Activated CD4-positive, alpha-beta T cell treated with anti-CD3 and anti-CD28 coated beads for 4 hours (primary cell): ENCODE measurements around the gene MICAL2.

Source experiments
- DNase-seq, 2 donors: peaks; one replicate each; pipeline ENCODE4 v3.0.0-alpha.2; 2020

Gene MICAL2

GRCh38 chr11:12174128-12174476 is 63.7 kb downstream of the MICAL2 start:
- DNase-seq: no peak

- DNase-seq: no peak
Observed at GRCh38 chr11:12174477-12175143, 64.2 kb downstream of the MICAL2 start.

GRCh38 chr11:12175694-12176241 is 65.4 kb downstream of the MICAL2 start:
- no peak for DNase-seq

- DNase-seq: no peak
Observed at GRCh38 chr11:12176410-12176809, 66.0 kb downstream of the MICAL2 start.

- DNase-seq: no peak
Observed at GRCh38 chr11:12177739-12178338, 67.4 kb downstream of the MICAL2 start.

- DNase-seq: no peak
Observed at GRCh38 chr11:12179019-12179418, 68.6 kb downstream of the MICAL2 start.

GRCh38 chr11:12179531-12179930 is 69.1 kb downstream of the MICAL2 start:
- DNase-seq: no peak

GRCh38 chr11:12180257-12181205 is 70.1 kb downstream of the MICAL2 start:
- no peak for DNase-seq

GRCh38 chr11:12182302-12182675 is 71.9 kb downstream of the MICAL2 start:
- DNase-seq: no peak

- no peak for DNase-seq
Observed at GRCh38 chr11:12182676-12183541, 72.5 kb downstream of the MICAL2 start.

- DNase-seq: no peak
Observed at GRCh38 chr11:12183827-12184620, 73.6 kb downstream of the MICAL2 start.

GRCh38 chr11:12184699-12185098 is 74.3 kb downstream of the MICAL2 start:
- no peak for DNase-seq

GRCh38 chr11:12185106-12185690 is 74.8 kb downstream of the MICAL2 start:
- no peak for DNase-seq

- DNase-seq: no peak
Observed at GRCh38 chr11:12185914-12186313, 75.5 kb downstream of the MICAL2 start.

GRCh38 chr11:12186701-12187100 is 76.3 kb downstream of the MICAL2 start:
- DNase-seq: no peak

- peak in 1 of 2 donors; percentile 19 for DNase-seq
Observed at GRCh38 chr11:12187399-12187798, 77.0 kb downstream of the MICAL2 start.

- no peak for DNase-seq
Observed at GRCh38 chr11:12188548-12189317, 78.3 kb downstream of the MICAL2 start.

GRCh38 chr11:12189543-12190235 is 79.3 kb downstream of the MICAL2 start:
- peak; percentile 38 to 39 for DNase-seq

- no peak for DNase-seq
Observed at GRCh38 chr11:12190511-12190910, 80.1 kb downstream of the MICAL2 start.
